ES-I3 (cell line): ENCODE data around the gene EYA3.
A peak's percentile ranks its signal among the peaks of the same experiment; 100 is the strongest.

ENCODE experiments used
- H3K36me3 ChIP-seq: 2 replicates; pipeline ENCODE4 v1.6.1; 2013; ENCODE audit warnings: mild to moderate bottlenecking, low read length, control low read depth, moderate library complexity; ENCODE audit not compliant: insufficient read depth
- H3K4me1 ChIP-seq: 2 replicates; pipeline ENCODE4 v1.6.1; 2013; ENCODE audit warnings: mild to moderate bottlenecking, control low read depth, low read length; ENCODE audit not compliant: insufficient read depth
- H3K9ac ChIP-seq: 2 replicates; pipeline ENCODE4 v1.6.1; 2013; ENCODE audit warnings: low read depth, mild to moderate bottlenecking, low read length, moderate library complexity
- H3K9me3 ChIP-seq: 2 replicates; pipeline ENCODE4 v1.6.1; 2013; ENCODE audit warnings: mild to moderate bottlenecking, low read length, moderate library complexity; ENCODE audit not compliant: control insufficient read depth, insufficient read depth

Gene EYA3

GRCh38 chr1:28099050-28099769, 10.8 kb upstream of the EYA3 start:
- H3K9ac ChIP-seq: no peak overlapping the region
- H3K36me3 ChIP-seq: no peaks in the 10 kb centered on the region
- H3K9me3 ChIP-seq: no peaks in the 10 kb centered on the region
- no peaks in the 10 kb centered on the region for H3K4me1 ChIP-seq

- H3K9ac ChIP-seq: no peak overlapping the region
- no peaks in the 10 kb centered on the region for H3K4me1 ChIP-seq
- no peaks in the 10 kb centered on the region for H3K9me3 ChIP-seq
- H3K36me3 ChIP-seq: no peaks in the 10 kb centered on the region
These were observed 8.7 kb upstream of the EYA3 start for GRCh38 chr1:28097100-28097472.

- H3K36me3 ChIP-seq: no peaks in the 10 kb centered on the region
- no peak overlapping the region for H3K9ac ChIP-seq
- no peaks in the 10 kb centered on the region for H3K4me1 ChIP-seq
- H3K9me3 ChIP-seq: no peaks in the 10 kb centered on the region
These were observed 8.0 kb upstream of the EYA3 start for GRCh38 chr1:28096210-28097099.

- H3K9me3 ChIP-seq: no peaks in the 10 kb centered on the region
- H3K36me3 ChIP-seq: no peaks in the 10 kb centered on the region
- peaks cover 8% of the 10 kb centered on the region; the same call in 1 of the 2 replicates for H3K4me1 ChIP-seq
- no peak overlapping the region for H3K9ac ChIP-seq
These were observed 2.8 kb upstream of the EYA3 start for GRCh38 chr1:28091043-28091781.

- Histone ChIP-seq H3K9ac (peak overlapping the region; percentile 61), H3K9me3 (no peaks in the 10 kb centered on the region), H3K36me3 (no peaks in the 10 kb centered on the region), H3K4me1 (peaks cover 8% of the 10 kb centered on the region; the same call in 1 of the 2 replicates)
These were observed 719 bp downstream of the EYA3 start for GRCh38 chr1:28087614-28088167.

GRCh38 chr1:28086651-28087050, 1.8 kb downstream of the EYA3 start:
- no peaks in the 10 kb centered on the region for H3K9me3 ChIP-seq
- peaks cover 8% of the 10 kb centered on the region; the same call in 1 of the 2 replicates for H3K4me1 ChIP-seq
- H3K36me3 ChIP-seq: no peaks in the 10 kb centered on the region
- no peak overlapping the region for H3K9ac ChIP-seq

- Histone ChIP-seq H3K9me3 (no peaks in the 10 kb centered on the region), H3K36me3 (no peaks in the 10 kb centered on the region), H3K4me1 (peaks cover 8% of the 10 kb centered on the region; the same call in 1 of the 2 replicates), H3K9ac (no peak overlapping the region)
These were observed 3.3 kb downstream of the EYA3 start for GRCh38 chr1:28085129-28085528.

GRCh38 chr1:28083876-28084275, 4.5 kb downstream of the EYA3 start:
- Histone ChIP-seq H3K9me3 (no peaks in the 10 kb centered on the region), H3K36me3 (no peaks in the 10 kb centered on the region), H3K9ac (no peak overlapping the region), H3K4me1 (peaks cover 8% of the 10 kb centered on the region; the same call in 1 of the 2 replicates)

GRCh38 chr1:28078680-28079626, 9.5 kb downstream of the EYA3 start:
- H3K4me1 ChIP-seq: no peaks in the 10 kb centered on the region
- H3K9ac ChIP-seq: no peak overlapping the region
- H3K36me3 ChIP-seq: no peaks in the 10 kb centered on the region
- H3K9me3 ChIP-seq: no peaks in the 10 kb centered on the region

- Histone ChIP-seq H3K36me3 (no peaks in the 10 kb centered on the region), H3K4me1 (no peaks in the 10 kb centered on the region), H3K9me3 (no peaks in the 10 kb centered on the region), H3K9ac (no peak overlapping the region)
These were observed 10.1 kb downstream of the EYA3 start for GRCh38 chr1:28078262-28078661.

GRCh38 chr1:28074892-28075511, 13.4 kb downstream of the EYA3 start:
- Histone ChIP-seq H3K36me3 (no peaks in the 10 kb centered on the region; the same call in 1 of the 2 replicates), H3K9ac (no peak overlapping the region), H3K9me3 (no peaks in the 10 kb centered on the region), H3K4me1 (no peaks in the 10 kb centered on the region)

GRCh38 chr1:28073867-28074266, 14.5 kb downstream of the EYA3 start:
- no peaks in the 10 kb centered on the region; the same call in 1 of the 2 replicates for H3K36me3 ChIP-seq
- no peaks in the 10 kb centered on the region for H3K4me1 ChIP-seq
- H3K9ac ChIP-seq: no peak overlapping the region
- no peaks in the 10 kb centered on the region for H3K9me3 ChIP-seq

- Histone ChIP-seq H3K9me3 (no peaks in the 10 kb centered on the region), H3K4me1 (no peaks in the 10 kb centered on the region), H3K36me3 (no peaks in the 10 kb centered on the region; the same call in 1 of the 2 replicates), H3K9ac (no peak overlapping the region)
These were observed 16.6 kb downstream of the EYA3 start for GRCh38 chr1:28071813-28072212.
